Mesodermal cell (in vitro differentiated cells): ENCODE data around the gene EDRF1.

Source experiments
- H3K27ac ChIP-seq: 2 replicates; pipeline ENCODE4 v1.7.0; 2013; ENCODE audit warnings: mild to moderate bottlenecking, low read depth, low read length, moderate library complexity; ENCODE audit not compliant: severe bottlenecking
- H3K36me3 ChIP-seq: 2 replicates; pipeline ENCODE4 v1.7.1; 2013; ENCODE audit warnings: mild to moderate bottlenecking, low read length, moderate library complexity; ENCODE audit not compliant: control insufficient read depth, insufficient read depth
- H3K4me1 ChIP-seq: one replicate; pipeline ENCODE4 v1.7.1; 2013; ENCODE audit warnings: mild to moderate bottlenecking, low read length; ENCODE audit not compliant: insufficient read depth, control insufficient read depth, poor library complexity, severe bottlenecking
- H3K4me3 ChIP-seq: 2 replicates; pipeline ENCODE4 v1.7.0; 2013; ENCODE audit warnings: low read length, control low read depth, mild to moderate bottlenecking; ENCODE audit not compliant: insufficient read depth, poor library complexity, severe bottlenecking; ENCODE audit errors: extremely low read depth
- H3K9me3 ChIP-seq: 2 replicates; pipeline ENCODE4 v1.7.1; 2013; ENCODE audit warnings: mild to moderate bottlenecking, low read length, moderate library complexity; ENCODE audit not compliant: control insufficient read depth
- WGBS, 2 experiments: methylation state at CpG; one replicate each; pipeline ENCODE4 v1.1.5; 2013; ENCODE audit warnings: missing lambda C conversion rate in 2 of 2; ENCODE audit not compliant: insufficient coverage in 2 of 2; 5-methylcytosine and 5-hydroxymethylcytosine counted together

Gene EDRF1

GRCh38 chr10:125775491-125776106, 56.1 kb downstream of the EDRF1 start, which contains the start of gene MMP21:
TSS of gene MMP21 (minus strand) at chr10:125775821. CDS start at chr10:125775821, 0 bp downstream.
- Histone ChIP-seq H3K9me3 (no peaks in the 10 kb centered on the region), H3K4me1 (no peaks in the 10 kb centered on the region), H3K27ac (no peak within 1 kb of the TSS), H3K4me3 (no peak within 1 kb of the TSS), H3K36me3 (no peaks in the 10 kb centered on the region)
- 96 to 98% methylated on average over 19 to 23 of the region's 26 CpGs for WGBS, 2 experiments

- Histone ChIP-seq H3K36me3 (no peaks in the 10 kb centered on the region), H3K9me3 (no peaks in the 10 kb centered on the region), H3K27ac (no peak overlapping the region), H3K4me3 (no peak overlapping the region), H3K4me1 (peaks cover 9% of the 10 kb centered on the region)
- 98% methylated on average over 7 to 9 of the region's 9 CpGs for WGBS, 2 experiments
Observed at GRCh38 chr10:125777806-125778205, 58.3 kb downstream of the EDRF1 start.

GRCh38 chr10:125778556-125778955, 59.0 kb downstream of the EDRF1 start:
- H3K27ac ChIP-seq: no peak overlapping the region
- WGBS, 2 experiments: 86 to 92% methylated on average over 1 to 2 of the region's 5 CpGs
- H3K4me3 ChIP-seq: no peak overlapping the region
- H3K9me3 ChIP-seq: no peaks in the 10 kb centered on the region
- no peaks in the 10 kb centered on the region for H3K36me3 ChIP-seq
- peaks cover 11% of the 10 kb centered on the region for H3K4me1 ChIP-seq

- H3K9me3 ChIP-seq: no peaks in the 10 kb centered on the region
- 74 to 75% methylated on average over 5 to 6 of the region's 10 CpGs for WGBS, 2 experiments
- peaks cover 11% of the 10 kb centered on the region for H3K4me1 ChIP-seq
- H3K27ac ChIP-seq: no peak overlapping the region
- no peaks in the 10 kb centered on the region for H3K36me3 ChIP-seq
- H3K4me3 ChIP-seq: no peak overlapping the region
Observed at GRCh38 chr10:125779403-125780327, 60.2 kb downstream of the EDRF1 start.

- Histone ChIP-seq H3K9me3 (no peaks in the 10 kb centered on the region), H3K4me1 (peaks cover 11% of the 10 kb centered on the region), H3K4me3 (no peak overlapping the region), H3K27ac (no peak overlapping the region), H3K36me3 (no peaks in the 10 kb centered on the region)
- 95% methylated on average over 8 of the region's 8 CpGs for WGBS, 2 experiments
Observed at GRCh38 chr10:125781374-125781773, 61.9 kb downstream of the EDRF1 start.

GRCh38 chr10:125782054-125782453, 62.5 kb downstream of the EDRF1 start:
- H3K9me3 ChIP-seq: no peaks in the 10 kb centered on the region
- peak overlapping the region; percentile 64 for H3K27ac ChIP-seq
- H3K4me3 ChIP-seq: no peak overlapping the region
- WGBS, 2 experiments: 88% methylated on average over 5 to 11 of the region's 11 CpGs
- H3K36me3 ChIP-seq: no peaks in the 10 kb centered on the region
- peaks cover 11% of the 10 kb centered on the region for H3K4me1 ChIP-seq

- Histone ChIP-seq H3K27ac (peak overlapping the region; percentile 64), H3K36me3 (no peaks in the 10 kb centered on the region), H3K9me3 (no peaks in the 10 kb centered on the region), H3K4me3 (no peak overlapping the region), H3K4me1 (peaks cover 11% of the 10 kb centered on the region)
- WGBS, 2 experiments: 84 to 87% methylated on average over 4 to 11 of the region's 11 CpGs
Observed at GRCh38 chr10:125782616-125783015, 63.1 kb downstream of the EDRF1 start.

GRCh38 chr10:125783408-125783807, 63.9 kb downstream of the EDRF1 start:
- 97 to 98% methylated on average over 5 to 7 of the region's 7 CpGs for WGBS, 2 experiments
- Histone ChIP-seq H3K36me3 (no peaks in the 10 kb centered on the region), H3K4me3 (no peak overlapping the region), H3K27ac (no peak overlapping the region), H3K4me1 (peaks cover 11% of the 10 kb centered on the region), H3K9me3 (no peaks in the 10 kb centered on the region)

- no peaks in the 10 kb centered on the region for H3K36me3 ChIP-seq
- H3K27ac ChIP-seq: no peak overlapping the region
- no peak overlapping the region for H3K4me3 ChIP-seq
- no peaks in the 10 kb centered on the region for H3K9me3 ChIP-seq
- 91 to 93% methylated on average over 2 to 3 of the region's 6 CpGs for WGBS, 2 experiments
- H3K4me1 ChIP-seq: peaks cover 11% of the 10 kb centered on the region
Observed at GRCh38 chr10:125783957-125784356, 64.4 kb downstream of the EDRF1 start.

- H3K9me3 ChIP-seq: no peaks in the 10 kb centered on the region
- H3K27ac ChIP-seq: no peak overlapping the region
- peaks cover 3% of the 10 kb centered on the region for H3K36me3 ChIP-seq
- H3K4me3 ChIP-seq: no peak overlapping the region
- 78 to 83% methylated on average over 5 to 6 of the region's 9 CpGs for WGBS, 2 experiments
- peaks cover 11% of the 10 kb centered on the region for H3K4me1 ChIP-seq
Observed at GRCh38 chr10:125785791-125786190, 66.3 kb downstream of the EDRF1 start.
